ENCODE data around the gene KIRREL3.
"Not testable (repeated sequence)": the region's sequence is repeated elsewhere in the genome, so short reads cannot be mapped to it uniquely, and the experiment has no call there.

KIRREL3 gene

GRCh38 chr11:126390272-126390867 is 610.2 kb downstream of the KIRREL3 start:
- DNase-seq: no peak

DNA sequence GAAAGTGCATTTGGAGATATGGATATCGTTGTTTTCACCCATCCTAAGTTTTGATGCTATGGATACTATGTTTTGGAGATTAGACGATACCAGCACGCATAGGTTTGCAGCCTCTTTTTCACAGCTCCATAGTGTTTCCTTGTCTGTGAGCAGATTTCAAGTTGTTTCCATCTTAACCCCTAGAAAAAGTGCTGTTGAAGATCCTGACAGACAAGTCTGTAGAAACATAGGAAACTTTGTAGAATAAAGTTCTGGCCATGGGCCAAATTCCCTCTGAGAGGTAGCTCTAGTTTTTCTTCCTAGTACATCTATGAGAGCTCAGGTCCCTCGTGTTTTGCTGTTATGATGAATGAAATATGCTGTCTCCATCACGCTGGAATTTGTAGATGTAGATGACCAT is 612.7 kb downstream of the KIRREL3 start:
- DNase-seq: no peak

DNA sequence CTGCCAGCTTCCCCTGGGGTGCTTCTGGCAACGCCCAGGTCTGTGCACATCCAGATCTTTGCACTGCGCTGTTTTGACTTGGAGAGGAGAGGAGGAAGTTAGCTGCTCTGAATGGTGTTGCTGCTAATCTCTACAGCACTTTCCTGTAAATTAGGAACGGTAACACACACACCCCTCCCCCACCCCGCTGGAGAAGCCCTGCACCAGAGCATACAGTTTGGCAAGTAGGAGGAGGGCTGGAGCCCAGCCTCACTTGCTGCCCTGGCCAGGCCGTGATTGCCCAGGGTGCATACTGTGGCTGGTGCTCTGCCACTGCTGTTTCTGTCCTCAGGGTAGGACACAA is 613.9 kb downstream of the KIRREL3 start:
- not testable (repeated sequence) for DNase-seq

- no peak for DNase-seq
These were observed 614.4 kb downstream of the KIRREL3 start for GRCh38 chr11:126385991-126386728.

DNA sequence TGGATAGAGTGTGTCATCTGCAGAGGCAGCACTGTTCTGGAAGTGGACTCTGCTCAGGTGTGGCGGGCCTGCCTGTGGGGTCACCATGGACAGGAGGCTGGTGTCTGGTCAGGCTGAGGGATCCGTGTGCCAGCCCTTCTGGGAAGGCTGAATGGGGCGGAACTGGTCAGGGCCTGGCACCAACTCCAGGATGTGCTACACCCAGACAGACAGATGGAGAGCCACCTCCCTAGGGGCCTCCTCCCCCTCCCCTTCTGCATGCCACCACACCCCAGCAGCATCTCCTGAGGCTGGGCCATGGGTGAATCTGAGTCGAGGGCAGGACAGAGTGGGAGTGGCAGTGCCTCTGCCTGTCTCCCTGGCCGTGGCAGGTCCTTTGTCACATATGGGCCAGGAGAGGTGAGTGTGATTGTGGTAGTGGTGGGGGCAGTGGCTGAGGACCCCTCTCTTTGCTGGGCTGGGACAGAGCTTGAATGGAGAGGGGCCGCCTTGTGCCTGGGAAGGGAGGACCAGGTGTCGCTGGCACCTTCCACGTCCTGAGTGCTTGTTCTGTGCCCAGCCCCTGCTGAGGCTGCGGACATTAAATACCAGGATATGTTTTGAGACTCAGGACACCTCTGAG is 616.0 kb downstream of the KIRREL3 start:
- DNase-seq: no peak

GRCh38 chr11:126383339-126384335 is 616.9 kb downstream of the KIRREL3 start:
- no peak for DNase-seq

DNA sequence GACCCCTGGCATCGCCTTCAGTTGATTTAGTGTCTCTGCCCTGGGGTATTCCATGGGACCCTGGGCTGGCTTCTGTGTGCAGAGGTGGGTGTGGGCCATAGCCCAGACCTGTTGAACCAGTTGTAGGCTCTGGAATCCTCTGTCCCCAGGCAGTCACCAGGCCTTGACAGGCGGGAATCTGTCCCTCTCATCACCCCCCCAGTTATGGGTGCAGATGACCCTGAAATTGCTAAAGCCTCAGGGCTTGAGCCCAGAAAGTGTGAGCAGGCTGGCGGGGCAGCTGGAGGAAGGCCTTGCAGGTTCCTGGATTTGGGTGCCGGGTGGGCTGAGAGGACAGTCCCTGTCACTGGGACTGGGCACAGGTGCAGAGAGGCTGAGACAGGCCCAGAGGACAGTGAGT is 617.9 kb downstream of the KIRREL3 start:
- not testable (repeated sequence) for DNase-seq

DNA sequence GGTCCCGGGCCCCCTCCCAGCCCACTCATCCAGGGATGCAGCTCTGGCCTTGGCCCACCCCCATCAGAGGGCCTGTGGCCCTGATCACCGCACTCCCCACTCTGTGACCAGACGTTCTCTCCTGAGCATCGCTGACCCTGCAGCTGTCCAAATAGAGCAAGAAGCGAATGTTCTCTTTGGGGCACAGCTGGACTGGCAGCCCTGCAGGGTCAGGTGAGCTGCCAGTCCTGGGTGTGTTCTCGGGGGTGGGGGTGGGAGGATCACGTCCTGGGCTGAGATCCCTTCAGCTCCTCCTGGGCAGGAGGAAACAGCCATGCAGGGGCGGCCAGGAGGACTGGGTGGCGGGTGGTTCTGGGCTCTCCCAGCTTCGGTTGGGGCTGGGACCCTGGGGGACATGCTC is 618.6 kb downstream of the KIRREL3 start:
- not testable (repeated sequence) for DNase-seq

- no peak for DNase-seq
These were observed 619.7 kb downstream of the KIRREL3 start for GRCh38 chr11:126380909-126381308.

GRCh38 chr11:126378763-126379162 is 621.8 kb downstream of the KIRREL3 start:
- no peak for DNase-seq

GRCh38 chr11:126375726-126376125 is 624.8 kb downstream of the KIRREL3 start:
- no peak for DNase-seq

DNA sequence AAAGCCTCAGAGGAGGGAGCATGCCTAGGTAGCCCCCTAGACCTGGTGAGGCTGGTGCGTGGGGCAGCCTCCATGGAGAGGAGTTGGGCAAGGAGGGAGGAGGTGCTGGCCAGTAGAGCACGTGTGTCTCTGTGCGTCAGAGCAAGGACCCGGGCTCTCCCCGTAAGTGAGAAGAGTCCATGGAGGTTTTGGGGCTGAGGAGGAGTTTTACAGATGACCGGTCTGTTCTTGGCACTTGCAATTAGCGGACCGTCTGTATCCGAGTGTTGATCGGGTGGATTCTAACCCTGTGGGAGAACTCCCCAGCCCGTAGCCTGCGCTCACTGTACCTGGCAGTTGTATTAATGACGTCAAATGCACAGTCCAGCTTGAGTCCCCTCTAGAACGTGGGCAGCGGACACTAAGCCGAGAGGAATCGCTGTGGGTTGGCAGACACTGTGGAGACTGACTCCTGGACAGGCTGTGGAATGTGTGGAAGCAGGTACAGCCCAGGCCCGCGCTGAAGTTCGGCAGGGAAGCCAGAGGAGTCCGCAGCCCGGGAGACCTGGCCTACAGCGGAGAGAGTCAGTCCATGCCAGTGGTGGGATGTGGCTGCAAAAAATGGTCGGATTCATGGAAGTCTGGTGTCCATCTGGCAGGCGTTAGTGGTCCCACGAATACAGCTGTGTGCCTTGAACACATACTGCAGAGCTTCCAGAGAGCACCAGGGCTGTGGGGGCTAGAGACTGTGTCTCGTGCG is 625.8 kb downstream of the KIRREL3 start:
- not testable (repeated sequence) for DNase-seq

- not testable (repeated sequence) for DNase-seq
These were observed 627.0 kb downstream of the KIRREL3 start for GRCh38 chr11:126373389-126374066.
